UCSD-AML1 (cell line): ENCODE results near the gene MSH4.
"Not testable (repeated sequence)": the region's sequence is repeated elsewhere in the genome, so short reads cannot be mapped to it uniquely, and the experiment has no call there.

Experiments
- DNase-seq: peaks from one replicate; lab custom pipeline; 2025; ENCODE audit not compliant: unreplicated experiment; lab: John Stamatoyannopoulos, UW

Gene MSH4

DNA sequence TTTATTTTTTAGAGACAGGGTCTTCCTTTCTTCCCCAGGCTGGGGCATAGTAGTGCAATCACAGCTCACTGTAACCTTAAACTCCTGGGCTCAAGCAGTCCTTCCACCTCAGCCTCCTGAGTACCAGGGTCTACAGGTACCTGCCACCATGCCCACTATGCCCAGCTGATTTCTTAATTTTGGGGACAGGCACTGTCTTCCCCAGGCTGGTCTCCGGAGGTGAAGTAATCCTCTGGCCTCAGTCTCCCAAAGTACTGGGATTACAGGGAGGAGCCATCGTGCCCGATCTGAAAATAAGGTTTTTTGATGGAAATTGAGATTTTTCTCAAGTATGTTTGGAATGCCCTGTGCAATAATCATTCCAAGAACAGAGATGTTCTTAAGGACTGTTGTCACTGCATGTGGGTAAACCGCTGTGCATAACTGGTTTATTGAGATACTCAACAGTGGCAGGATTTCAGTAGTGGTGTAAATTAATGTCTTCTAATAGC lies 934 bp upstream of the MSH4 start:
- no peak for DNase-seq

GRCh38 chr1:75797273-75797588 lies 549 bp downstream of the MSH4 start:
- DNase-seq, result no peak

DNA sequence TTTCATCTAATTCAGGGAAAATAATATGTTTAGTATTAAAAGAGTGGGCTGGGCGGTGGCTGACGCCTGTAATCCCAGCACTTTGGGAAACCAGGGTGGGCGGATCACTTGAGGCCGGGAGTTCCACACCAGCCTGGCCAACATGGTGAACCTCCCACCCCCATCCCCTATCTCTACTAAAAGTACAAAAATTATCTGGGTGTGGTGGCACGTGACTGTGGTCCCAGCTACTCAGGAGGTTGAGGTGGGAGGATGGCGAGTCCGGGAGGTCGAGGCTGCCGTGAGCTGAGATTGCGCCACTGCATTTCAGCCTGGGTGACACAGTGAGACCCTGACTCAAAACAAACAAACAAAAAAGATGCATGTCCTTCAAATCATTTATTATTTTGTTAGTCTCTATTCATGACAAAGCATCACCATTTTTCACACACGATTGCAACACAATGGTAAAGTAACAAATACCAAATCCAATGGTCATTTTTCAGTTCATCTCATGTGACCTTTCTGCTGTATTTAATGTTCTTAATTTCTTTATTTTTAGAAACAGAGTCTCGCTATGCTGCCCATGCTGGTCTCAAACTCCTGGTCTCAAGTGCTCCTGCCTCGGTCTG lies 1.0 kb downstream of the MSH4 start:
- no peak for DNase-seq

GRCh38 chr1:75801480-75801879 lies 4.8 kb downstream of the MSH4 start:
- DNase-seq, result not testable (repeated sequence)

GRCh38 chr1:75808921-75809320 lies 12.2 kb downstream of the MSH4 start:
- no peak for DNase-seq

- not testable (repeated sequence) for DNase-seq
Measured at GRCh38 chr1:75810113-75810512, 13.4 kb downstream of the MSH4 start.

DNA sequence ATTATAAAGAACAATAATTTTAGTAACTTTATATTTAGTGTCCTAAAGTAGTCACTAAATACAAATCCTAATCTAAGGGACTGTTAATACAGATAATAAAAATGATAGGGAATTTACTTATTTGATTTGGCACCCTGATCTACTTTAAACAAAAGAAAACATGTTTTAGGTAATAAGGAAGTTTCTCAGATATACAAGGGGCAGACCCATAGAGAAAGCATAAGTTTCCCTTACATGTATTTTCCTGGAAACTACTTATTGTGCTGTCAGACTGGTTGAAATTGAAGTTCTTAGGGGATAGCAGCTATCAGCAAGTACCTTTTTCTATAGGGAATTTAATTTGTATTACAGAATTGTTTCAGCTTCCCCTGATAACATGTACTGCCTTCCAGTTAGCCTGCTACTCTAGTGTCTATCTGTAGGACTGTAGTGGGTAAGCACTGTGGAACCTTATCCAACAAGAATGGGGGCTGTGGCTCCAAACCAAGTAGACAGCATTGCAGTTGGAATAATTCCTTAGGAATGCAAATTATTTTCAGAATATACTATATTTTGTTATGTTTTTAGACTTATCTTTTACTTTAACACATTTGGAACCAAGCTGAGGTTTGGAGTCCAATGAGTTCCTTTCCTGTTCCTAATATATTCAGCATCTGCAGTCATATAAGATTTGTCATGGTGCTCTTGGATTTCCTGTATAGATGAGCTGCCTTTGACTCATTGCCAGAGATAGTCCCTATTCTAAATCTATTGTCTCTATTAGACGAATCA lies 14.7 kb downstream of the MSH4 start:
- no peak for DNase-seq

DNA sequence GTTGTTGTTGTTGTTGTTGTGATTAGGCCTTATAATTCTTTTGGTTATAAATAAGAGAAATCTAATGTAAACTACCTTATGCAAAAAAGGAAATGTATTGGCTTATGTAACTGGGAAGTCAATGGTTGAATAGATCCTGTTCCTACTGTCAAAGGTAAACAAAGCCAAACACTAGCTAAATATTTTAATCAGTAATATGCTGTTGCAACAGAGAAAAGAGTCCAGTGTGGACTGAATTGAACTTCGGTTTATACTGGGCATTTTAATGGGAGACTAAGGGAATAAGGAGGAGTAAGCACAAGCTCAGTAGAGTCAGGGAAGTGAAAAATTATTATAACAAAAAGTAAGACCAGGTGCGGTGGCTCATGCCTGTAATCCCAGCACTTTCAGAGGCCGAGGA lies 15.4 kb downstream of the MSH4 start:
- DNase-seq, result no peak

GRCh38 chr1:75823596-75823995 lies 26.9 kb downstream of the MSH4 start:
- not testable (repeated sequence) for DNase-seq

DNA sequence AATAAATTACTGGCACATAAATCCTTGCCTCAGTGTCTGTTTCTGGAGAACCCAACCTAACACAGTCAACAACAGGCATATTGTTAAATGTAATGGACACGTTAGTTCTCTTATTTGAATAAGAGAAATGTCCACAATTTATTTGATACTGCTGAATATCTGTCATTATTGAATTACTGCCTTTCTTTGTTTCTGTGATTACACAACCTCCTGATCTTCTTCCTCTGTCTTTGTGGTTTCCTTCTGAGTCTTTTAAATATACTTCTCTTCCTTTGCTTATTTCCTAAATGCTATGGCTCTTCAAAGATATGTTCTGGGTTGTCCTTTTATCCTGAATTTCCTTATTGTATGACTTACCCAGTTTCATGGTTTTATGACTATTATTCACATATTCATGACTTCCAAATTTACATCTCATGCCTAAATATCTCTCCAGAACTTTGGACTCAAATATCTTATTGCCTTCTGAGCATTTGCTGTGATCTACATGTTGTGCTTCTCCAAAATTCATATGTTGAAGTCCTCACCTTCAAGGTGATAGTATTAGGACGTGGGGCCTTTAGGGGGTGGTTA lies 39.9 kb downstream of the MSH4 start:
- DNase-seq, result no peak

DNA sequence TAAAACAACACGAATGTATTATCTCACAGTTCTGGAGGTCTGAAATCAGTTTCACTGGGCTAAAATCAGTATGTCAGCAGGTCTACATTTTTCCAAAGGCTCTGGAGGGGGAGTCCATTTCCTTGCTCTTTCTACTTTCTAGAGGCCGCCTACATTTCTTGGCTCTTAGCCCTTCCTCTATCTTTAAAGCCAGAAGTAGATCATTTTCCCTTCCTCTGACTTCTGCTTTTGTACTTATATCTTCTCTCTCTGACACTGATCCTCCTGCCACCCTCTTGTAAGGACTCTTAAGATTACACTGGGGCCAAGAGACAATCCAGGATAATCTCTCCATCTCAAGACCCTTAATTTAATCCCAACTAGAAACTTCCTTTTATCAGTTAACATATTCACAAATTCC lies 41.4 kb downstream of the MSH4 start:
- no peak for DNase-seq

DNA sequence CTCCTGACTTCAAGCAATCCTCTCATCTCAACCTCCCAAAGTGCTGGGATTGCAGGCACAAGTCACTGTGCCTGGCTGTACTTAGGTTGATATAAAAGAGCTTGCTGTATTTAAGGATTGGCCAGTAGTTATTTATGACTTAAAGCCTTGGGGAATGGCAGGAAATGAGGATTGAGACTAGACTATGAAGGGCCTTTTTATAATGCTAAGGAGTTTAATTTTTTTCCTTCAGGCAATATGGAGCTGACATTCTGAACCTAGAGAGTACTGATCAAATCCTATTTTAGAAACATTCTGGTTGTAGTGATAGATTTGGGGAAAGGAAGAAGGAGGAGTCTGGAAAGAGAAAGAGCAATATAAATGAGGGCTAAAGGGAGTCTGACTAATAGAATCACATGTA lies 44.7 kb downstream of the MSH4 start:
- no peak for DNase-seq

DNA sequence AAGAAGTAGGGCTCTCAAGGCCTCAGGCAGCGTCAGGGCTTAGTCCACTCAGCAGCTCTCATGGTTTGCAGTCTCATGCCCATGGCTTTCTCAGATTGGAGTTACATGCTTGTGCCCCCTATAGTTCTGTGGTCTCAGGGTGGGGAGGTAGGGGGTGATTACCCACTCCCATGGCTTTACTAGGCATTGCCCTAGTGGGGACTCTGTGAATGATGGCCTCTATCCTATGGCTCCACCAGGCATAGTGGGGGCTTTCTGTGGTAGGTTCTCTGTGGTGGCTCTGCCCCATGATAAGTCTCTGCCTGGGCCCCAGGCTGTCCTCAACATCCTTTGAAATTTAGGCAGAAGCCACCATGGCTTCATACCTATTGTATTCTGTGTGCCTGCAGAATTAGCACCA lies 48.9 kb downstream of the MSH4 start:
- no peak for DNase-seq

- no peak for DNase-seq
Measured at GRCh38 chr1:75855010-75855409, 58.3 kb downstream of the MSH4 start.

DNA sequence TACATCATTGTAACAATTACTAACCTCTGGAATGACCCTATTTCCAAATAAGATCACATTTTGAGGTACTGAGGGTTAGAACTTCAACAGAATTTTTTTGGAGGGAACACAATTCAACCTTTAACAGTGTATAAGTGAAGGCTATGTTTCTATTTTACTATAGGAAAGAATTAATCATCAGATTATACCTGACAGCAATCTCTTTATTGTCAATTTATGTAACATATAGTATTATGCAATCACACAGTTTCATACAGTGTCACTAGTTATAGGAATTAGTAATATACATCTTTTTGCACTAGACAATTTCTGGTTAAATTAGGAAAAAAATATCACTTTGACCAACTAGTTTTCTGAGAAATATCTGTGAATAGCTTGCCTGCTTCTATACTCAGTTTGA lies 59.1 kb downstream of the MSH4 start:
- no peak for DNase-seq

- DNase-seq, result no peak
Measured at GRCh38 chr1:75861831-75862230, 65.1 kb downstream of the MSH4 start.

DNA sequence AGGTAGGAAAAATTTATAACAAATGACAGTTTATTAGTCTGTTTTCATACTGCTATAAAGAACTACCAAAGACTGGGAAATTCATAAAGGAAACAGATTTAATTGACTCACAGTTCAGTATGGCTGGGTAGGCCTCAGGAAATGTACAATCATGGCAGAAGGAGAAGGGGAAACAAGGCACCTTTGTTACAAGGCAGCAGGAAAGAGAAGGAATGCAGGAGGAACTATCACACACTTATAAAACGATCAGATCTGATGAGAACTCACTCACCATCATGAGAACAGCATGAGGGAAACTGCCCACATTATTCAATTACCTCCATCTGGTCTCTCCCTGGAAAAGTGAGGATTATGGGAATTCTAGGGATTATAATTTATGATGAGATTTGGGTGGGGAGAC lies 74.3 kb downstream of the MSH4 start:
- DNase-seq, result no peak

- no peak for DNase-seq
Measured at GRCh38 chr1:75879985-75880384, 83.3 kb downstream of the MSH4 start.

- DNase-seq, result no peak
Measured at GRCh38 chr1:75884437-75884836, 87.8 kb downstream of the MSH4 start.

GRCh38 chr1:75901371-75901770 lies 104.7 kb downstream of the MSH4 start:
- DNase-seq, result no peak

DNA sequence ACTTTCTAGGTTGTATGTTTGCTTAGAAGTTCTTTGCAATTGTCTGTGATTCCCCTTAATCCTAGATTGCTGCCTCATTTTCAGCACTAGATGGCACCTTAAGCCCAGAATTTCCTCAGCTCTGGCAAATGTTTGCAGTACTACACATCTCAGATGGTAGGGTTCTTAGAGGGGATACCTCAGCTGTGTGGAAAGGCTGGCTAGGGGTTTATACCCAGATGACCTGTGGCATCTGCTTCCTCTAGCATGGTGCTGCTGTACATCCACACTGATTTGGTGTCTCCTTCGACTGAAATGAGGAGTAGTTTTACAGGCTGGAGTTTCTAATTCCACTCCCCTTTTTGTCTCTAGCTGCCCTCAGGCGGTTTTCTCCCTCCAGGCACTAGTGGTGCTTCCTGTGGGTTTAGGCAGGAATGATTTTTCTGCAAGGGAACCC lies 112.1 kb downstream of the MSH4 start:
- peak; percentile 15 for DNase-seq

- DNase-seq, result no peak
Measured at GRCh38 chr1:75916834-75917233, 120.2 kb downstream of the MSH4 start.
